BJ (cell line): Measurements from ENCODE around the gene TRRAP. TPM values are rescaled to one million over a fixed set of nuclear protein-coding genes. Genes with fewer than 3 reads are reported as not detected.

Source experiments
- CTCF ChIA-PET: fragments of 350-600 bp; formaldehyde crosslinking; extraction: SDS; loops from one replicate; lab custom pipeline; 2021; ENCODE audit warnings: antibody characterized with exemption, inconsistent platforms; lab: Yijun Ruan, JAX
- POLR2A ChIA-PET: fragments of 300-600 bp; sonication (Branson Sonifier 250); formaldehyde crosslinking; extraction: SDS; loops from one replicate; lab custom pipeline; 2021; ENCODE audit warnings: antibody characterized with exemption; lab: Charles Lee
- DNase-seq: peaks from one replicate; pipeline ENCODE4 v3.0.0-alpha.2; 2011; ENCODE audit warnings: low read depth
- H3K27me3 ChIP-seq: 2 replicates; pipeline ENCODE4 v1.6.0; 2011; ENCODE audit warnings: low read length; ENCODE audit not compliant: control insufficient read depth, insufficient read depth
- H3K36me3 ChIP-seq: 2 replicates; pipeline ENCODE4 v1.5.1; 2011; ENCODE audit warnings: low read length; ENCODE audit not compliant: control insufficient read depth, insufficient read depth
- H3K4me3 ChIP-seq: 2 replicates; pipeline ENCODE4 v1.5.1; 2011; ENCODE audit warnings: low read depth, mild to moderate bottlenecking, control low read depth, low read length
- polyA minus RNA-seq: library from RNA; depleted of rRNA, polyadenylated mRNA; stranded (reverse); fragments of >200 nt; gene quantifications from 2 replicates; pipeline ENCODE4 v1.2.3, GENCODE V29; 2011; rRNA and poly(A)+ RNA removed
- polyA plus RNA-seq: library from polyadenylated mRNA; depleted of rRNA; stranded (reverse); fragments of >200 nt; gene quantifications from 2 replicates; pipeline ENCODE4 v1.2.3, GENCODE V29; 2011; rRNA removed
- TF ChIP-seq, protein P1 (sequence below): IDR thresholded peaks from 2 replicates; pipeline ENCODE4 v1.5.1; 2011; ENCODE audit warnings: low read depth, mild to moderate bottlenecking, control low read depth, inconsistent platforms, low read length, moderate library complexity; ENCODE audit not compliant: insufficient read depth

TRRAP gene
- polyA plus RNA-seq (11.8 and 17.2 TPM in 2 replicates), polyA minus RNA-seq (35.6 and 41.3 TPM in 2 replicates)

DNA sequence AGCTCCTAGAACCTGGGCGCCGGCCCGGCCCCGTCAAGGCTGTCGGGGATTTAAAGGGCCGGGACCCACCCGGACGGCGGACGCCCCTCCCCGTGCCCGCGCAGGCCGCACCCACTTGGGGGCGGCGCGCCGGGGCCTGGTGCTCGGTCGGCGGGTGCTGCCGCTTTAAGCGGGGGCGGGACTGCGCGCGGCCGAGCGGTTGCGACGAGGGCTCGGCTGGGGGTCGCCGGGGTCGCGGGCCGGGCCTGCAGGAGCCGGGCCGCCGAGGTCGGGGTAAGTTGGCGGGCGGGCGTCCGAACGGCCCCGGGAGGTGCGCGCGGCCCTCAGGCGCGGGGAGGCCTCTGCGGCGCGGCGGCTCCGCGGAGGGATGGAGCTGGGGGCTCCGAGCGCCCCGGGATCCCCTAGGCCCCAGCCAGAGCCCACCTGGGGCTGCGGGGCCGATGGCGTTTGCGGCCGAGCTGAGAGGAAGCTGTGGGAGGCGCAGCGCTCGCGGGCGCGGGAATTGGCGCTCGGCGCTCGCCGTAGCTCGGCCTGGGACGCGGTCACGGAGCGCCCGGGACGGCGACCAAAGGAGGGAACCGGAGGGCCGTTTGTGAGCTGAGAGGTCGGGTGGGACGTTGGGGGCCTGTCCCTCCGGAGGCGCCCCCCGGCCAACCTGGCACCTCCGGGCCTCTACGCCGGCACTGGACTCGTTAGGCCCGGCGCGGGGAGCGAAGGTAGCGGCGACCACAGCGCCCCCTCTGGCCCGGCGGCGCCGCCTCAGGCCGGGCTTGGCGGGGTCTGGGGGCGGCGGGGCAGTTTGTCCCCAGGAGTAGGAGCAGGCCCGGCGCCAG, at the start of gene TRRAP:
TRRAP (plus strand) TSS at position 168 of the 833 bp plus-strand sequence. CDS start 2,619 bp downstream, outside the sequence.
- ChIA-PET CTCF (interaction anchor here (0.6 to 3.3 kb wide), 21 partner anchors 8 to 446 kb away, joined by 3 to 23 read pairs (median 5); no protein-coding TSS in a partner anchor), POLR2A (interaction anchor here (0.6 kb wide), 2 partner anchors 25 to 672 kb away, joined by 5 to 11 read pairs; no protein-coding TSS in a partner anchor)
- Histone ChIP-seq H3K36me3 (peaks cover 8% of the 10 kb centered on the region), H3K27me3 (no peaks in the 10 kb centered on the region), H3K4me3 (peak within 1 kb of the TSS; percentile 87)
- no peak for DNase-seq
- TF ChIP-seq, protein P1, sequence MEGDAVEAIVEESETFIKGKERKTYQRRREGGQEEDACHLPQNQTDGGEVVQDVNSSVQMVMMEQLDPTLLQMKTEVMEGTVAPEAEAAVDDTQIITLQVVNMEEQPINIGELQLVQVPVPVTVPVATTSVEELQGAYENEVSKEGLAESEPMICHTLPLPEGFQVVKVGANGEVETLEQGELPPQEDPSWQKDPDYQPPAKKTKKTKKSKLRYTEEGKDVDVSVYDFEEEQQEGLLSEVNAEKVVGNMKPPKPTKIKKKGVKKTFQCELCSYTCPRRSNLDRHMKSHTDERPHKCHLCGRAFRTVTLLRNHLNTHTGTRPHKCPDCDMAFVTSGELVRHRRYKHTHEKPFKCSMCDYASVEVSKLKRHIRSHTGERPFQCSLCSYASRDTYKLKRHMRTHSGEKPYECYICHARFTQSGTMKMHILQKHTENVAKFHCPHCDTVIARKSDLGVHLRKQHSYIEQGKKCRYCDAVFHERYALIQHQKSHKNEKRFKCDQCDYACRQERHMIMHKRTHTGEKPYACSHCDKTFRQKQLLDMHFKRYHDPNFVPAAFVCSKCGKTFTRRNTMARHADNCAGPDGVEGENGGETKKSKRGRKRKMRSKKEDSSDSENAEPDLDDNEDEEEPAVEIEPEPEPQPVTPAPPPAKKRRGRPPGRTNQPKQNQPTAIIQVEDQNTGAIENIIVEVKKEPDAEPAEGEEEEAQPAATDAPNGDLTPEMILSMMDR, result peak; percentile 67

DNA sequence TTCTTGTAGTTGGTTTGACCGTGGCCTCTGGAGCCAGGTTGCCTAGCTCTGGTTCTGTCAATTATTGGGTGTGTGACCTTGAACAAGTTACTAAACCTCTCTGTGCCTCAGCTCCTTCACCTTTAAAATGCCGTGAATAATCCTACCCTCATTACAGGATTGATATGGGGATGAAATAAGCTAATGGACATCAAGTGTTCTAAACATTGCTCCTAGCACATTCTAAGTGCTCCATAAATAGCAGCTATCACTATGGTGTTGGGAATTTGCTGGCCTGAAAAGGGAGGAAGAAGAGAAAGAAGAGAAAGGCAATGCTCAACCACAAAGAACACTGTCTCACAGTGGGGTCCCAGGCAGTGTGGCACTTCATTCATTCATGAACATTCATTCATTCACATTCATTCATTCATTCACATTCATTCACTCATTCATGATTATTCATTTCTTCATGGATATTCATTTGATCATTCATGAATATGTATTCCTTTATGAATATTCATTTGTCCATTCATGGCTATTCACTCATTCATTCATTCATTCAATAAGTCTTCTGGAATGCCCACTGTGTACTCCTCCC, 47.3 kb upstream of the TRRAP start:
- no peak for DNase-seq
- peaks cover 4% of the 10 kb centered on the region for H3K27me3 ChIP-seq
- POLR2A ChIA-PET, result no interaction called here
- no peaks in the 10 kb centered on the region for H3K36me3 ChIP-seq
- TF ChIP-seq, protein P1, result no peak
- CTCF ChIA-PET, result interaction anchor here (1.0 to 13.9 kb wide), 6 partner anchors 11 to 397 kb away, joined by 3 to 149 read pairs (median 12); partner anchors contain the start of gene TRRAP
- H3K4me3 ChIP-seq, result no peak overlapping the region

DNA sequence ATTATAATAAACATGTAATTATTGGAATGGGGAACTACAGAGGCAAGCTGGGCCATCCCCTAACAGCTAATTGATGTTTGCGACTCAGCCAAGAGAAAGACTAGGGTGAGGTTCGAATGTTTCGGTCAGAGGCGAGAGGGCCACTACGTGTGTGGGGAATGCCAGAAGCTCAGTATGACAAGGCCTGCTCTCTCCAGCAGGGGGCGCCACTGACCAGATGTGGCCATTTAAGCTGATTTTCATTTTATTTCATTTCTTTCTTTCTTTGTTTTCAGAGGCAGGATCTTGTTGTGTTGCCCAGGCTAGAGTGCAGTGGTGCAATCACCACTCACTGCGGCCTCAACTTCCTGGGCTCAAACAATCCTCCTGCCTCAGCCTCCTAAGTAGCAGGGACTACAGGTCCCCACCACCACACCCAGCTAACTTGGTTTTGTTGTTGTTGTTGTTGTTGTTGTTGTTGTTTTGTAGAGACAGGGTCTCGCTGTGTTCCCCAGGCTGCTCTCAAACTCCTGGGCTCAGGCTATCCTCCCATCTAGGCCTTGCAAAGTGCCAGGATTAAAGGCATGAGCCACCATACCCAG, 46.6 kb upstream of the TRRAP start:
- ChIA-PET CTCF (interaction anchor here (0.6 to 13.9 kb wide), 9 partner anchors 10 to 558 kb away, joined by 3 to 149 read pairs (median 4); partner anchors contain the start of gene TRRAP), POLR2A (no interaction called here)
- no peak for DNase-seq
- peaks cover under 1% of the 10 kb centered on the region; the same call in 1 of the 2 replicates for H3K27me3 ChIP-seq
- TF ChIP-seq, protein P1, result peak; percentile 65
- H3K36me3 ChIP-seq, result no peaks in the 10 kb centered on the region
- no peak overlapping the region for H3K4me3 ChIP-seq

DNA sequence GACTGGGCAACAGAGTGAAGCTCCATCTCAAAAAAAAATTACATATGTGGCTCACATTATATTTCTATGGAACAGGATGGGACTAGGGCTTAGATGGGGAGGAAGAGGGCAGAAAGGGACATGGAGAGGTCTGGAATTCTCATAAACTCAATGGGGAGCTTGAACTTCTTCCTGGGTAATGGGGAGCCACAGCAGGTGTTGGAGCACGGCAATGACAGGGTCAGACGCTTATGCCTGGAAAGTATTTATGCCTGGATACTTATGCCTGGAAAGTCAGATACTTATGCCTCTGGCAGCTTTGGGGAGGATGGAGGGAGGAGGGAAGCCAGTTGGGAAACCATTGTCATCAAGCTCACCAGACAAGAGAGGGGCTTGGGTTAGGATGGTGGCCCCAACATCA, 45.3 kb upstream of the TRRAP start:
- Histone ChIP-seq H3K4me3 (no peak overlapping the region), H3K36me3 (no peaks in the 10 kb centered on the region), H3K27me3 (no peaks in the 10 kb centered on the region)
- POLR2A ChIA-PET, result no interaction called here
- no peak for DNase-seq
- CTCF ChIA-PET, result interaction anchor here (1.3 to 13.9 kb wide), 4 partner anchors 9 to 399 kb away, joined by 4 to 149 read pairs (median 36); partner anchors contain the start of gene TRRAP
- TF ChIP-seq, protein P1, result no peak
